ENCODE data around the gene VDAC1.

Gene VDAC1

GRCh38 chr5:133974142-133974541 is 30.6 kb downstream of the VDAC1 start:
- no peaks in the 10 kb centered on the region for H3K27me3 Mint-ChIP-seq (ENCODE audit: low read depth)
- no peaks in the 10 kb centered on the region for H3K9me3 Mint-ChIP-seq

GRCh38 chr5:133970325-133970909 is 34.4 kb downstream of the VDAC1 start:
- Mint-ChIP-seq H3K4me1 (peaks cover 29% of the 10 kb centered on the region), H3K9me3 (no peaks in the 10 kb centered on the region), H3K36me3 (ENCODE audit: low read depth) (peaks cover 28% of the 10 kb centered on the region), H3K27ac (peak overlapping the region; percentile 88 to 94 (median 92)), H3K27me3 (ENCODE audit: low read depth) (no peaks in the 10 kb centered on the region), H3K4me3 (peak overlapping the region; percentile 93 to 97 (median 97))
- TF ChIP-seq CTCF (IDR thresholded peaks at IDR 0.05; ENCODE audit: unreplicated experiment in 3 of 3), result no peak

More at GRCh38 chr5:133974142-133974541, 30.6 kb downstream of the VDAC1 start:
- no peak for TF ChIP-seq CTCF (IDR thresholded peaks at IDR 0.05; ENCODE audit: unreplicated experiment in 3 of 3)
- Mint-ChIP-seq H3K36me3 (ENCODE audit: low read depth) (peaks cover 44% of the 10 kb centered on the region), H3K4me1 (peaks cover 23% of the 10 kb centered on the region), H3K27ac (peak overlapping the region in 1 of 3 experiments; percentile 53), H3K4me3 (no peak overlapping the region)

DNA sequence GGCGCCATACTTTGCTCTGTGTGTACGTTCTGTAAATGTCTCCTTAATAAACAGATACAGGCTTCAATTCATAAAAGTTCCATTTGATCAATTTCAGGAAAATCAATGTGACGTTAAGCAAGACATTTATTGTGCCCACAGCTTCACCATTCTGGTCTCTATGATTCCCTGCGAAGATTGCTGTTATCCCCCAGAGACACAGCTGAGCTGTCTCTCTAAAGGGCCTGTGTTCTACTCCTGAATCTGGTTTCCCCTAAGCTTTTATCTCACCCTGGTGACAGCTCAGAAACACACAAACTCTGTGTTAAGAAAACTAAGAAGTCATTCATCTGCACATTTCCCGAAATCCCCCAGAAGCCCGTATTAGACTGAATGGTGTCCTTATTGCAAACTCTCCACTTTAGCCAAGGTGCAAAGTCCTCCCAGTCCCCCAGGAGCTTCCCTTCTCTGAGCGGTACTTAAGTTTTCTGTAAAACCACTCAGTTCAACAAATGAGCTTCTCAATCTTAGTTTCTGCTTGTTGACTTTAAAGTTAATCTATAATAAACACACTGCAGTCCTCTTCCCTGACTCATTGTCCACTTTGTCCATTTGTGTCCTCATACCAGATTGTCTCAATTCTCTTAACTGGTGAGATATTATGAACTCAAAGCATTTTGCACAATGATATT is 35.0 kb downstream of the VDAC1 start:
- TF ChIP-seq CTCF (IDR thresholded peaks at IDR 0.05; ENCODE audit: unreplicated experiment in 3 of 3), result no peak
- Mint-ChIP-seq H3K4me1 (peaks cover 34% of the 10 kb centered on the region), H3K9me3 (no peaks in the 10 kb centered on the region), H3K27ac (peak overlapping the region; percentile 88 to 94 (median 92)), H3K4me3 (peak overlapping the region; percentile 93 to 97 (median 97)), H3K27me3 (ENCODE audit: low read depth) (no peaks in the 10 kb centered on the region), H3K36me3 (ENCODE audit: low read depth) (peaks cover 34% of the 10 kb centered on the region)

DNA sequence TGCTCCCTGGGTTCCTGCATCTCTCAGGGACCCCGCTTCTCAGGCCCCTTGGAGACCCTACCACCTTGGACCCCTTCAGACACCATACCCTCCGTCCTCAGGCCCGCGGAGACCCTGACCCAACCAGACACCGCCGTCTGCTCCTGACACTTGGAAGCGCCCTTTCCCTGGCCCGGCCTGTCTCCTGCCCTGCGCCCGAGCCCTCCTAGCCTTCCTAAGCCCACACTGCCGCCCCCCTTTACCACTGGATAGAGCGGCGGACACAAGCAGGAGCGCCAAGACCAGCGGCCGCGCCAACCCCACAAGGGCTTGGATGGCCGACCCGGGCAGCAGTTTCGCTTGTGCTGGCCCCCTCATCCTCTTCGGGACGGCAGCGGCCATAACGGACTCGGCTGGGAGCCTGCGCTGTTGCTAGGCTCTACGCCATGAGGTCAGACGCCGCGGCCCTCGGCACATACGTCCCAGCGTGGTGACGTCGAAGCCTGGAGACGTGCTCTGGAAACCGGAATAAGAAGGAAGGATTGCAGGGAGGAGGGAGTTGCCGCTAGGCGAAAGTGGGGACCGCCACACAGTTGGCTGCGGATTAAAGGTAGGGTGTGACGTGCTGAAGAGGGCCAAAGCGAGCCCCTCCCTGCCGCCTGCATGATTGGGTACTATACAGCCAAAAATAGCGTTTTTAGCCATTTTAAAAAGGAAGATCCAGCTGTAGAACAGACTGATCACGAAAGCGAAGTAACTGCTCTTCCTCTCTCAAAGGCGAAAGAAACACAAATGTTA is 36.4 kb downstream of the VDAC1 start, which contains the start of gene C5orf15:
Gene C5orf15 (minus strand): TSS at position 422 of the 777 bp plus-strand sequence. CDS start 41 bp downstream, at position 381.
- Mint-ChIP-seq H3K4me1 (peaks cover 36% of the 10 kb centered on the region), H3K36me3 (ENCODE audit: low read depth) (peaks cover 33% of the 10 kb centered on the region), H3K9me3 (no peaks in the 10 kb centered on the region), H3K27ac (peak within 1 kb of the TSS; percentile 88 to 96 (median 94)), H3K4me3 (peak within 1 kb of the TSS; percentile 93 to 97 (median 97)), H3K27me3 (ENCODE audit: low read depth) (no peaks in the 10 kb centered on the region)
- TF ChIP-seq CTCF (IDR thresholded peaks at IDR 0.05; ENCODE audit: unreplicated experiment in 3 of 3), result peak in 1 of 3 experiments; percentile 22

DNA sequence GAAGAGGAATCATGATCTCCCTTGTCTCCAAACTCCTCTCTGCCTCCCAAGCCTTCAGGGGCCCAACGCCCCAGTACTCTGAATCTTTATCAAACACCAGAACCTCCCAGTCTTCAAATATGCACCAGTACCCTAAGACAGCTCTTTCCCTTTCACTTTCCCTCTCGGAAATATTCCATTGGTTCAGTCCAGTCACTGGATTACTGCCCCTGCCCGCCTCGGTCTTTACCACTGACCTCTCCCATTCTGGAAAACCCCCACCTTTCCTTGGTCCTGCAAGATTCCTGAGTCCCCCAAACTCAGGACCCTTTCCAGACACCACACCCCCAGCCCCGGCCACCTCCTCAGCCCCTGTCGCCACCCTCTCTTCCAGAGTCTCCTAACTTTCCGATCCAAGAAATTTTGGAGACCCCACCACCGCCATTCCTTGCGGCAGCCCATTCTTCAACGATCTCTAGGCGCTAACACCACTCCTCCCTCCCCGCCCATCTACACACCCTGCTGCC is 37.0 kb downstream of the VDAC1 start:
- H3K27me3 Mint-ChIP-seq (ENCODE audit: low read depth), result no peaks in the 10 kb centered on the region
- peaks cover 42% of the 10 kb centered on the region for H3K4me1 Mint-ChIP-seq
- no peaks in the 10 kb centered on the region for H3K9me3 Mint-ChIP-seq
- TF ChIP-seq CTCF (IDR thresholded peaks at IDR 0.05; ENCODE audit: unreplicated experiment in 3 of 3), result no peak
- peak overlapping the region; percentile 93 to 97 (median 97) for H3K4me3 Mint-ChIP-seq
- H3K27ac Mint-ChIP-seq, result peak overlapping the region; percentile 88 to 96 (median 94)
- H3K36me3 Mint-ChIP-seq (ENCODE audit: low read depth), result peaks cover 29% of the 10 kb centered on the region
